ENCODE results near the gene EEA1.

The EEA1 gene

GRCh38 chr12:92933606-92934005 lies 4.5 kb upstream of the EEA1 start:
- DNase-seq, result no peak

GRCh38 chr12:92930421-92930820 lies 1.3 kb upstream of the EEA1 start:
- DNase-seq, result no peak

DNA sequence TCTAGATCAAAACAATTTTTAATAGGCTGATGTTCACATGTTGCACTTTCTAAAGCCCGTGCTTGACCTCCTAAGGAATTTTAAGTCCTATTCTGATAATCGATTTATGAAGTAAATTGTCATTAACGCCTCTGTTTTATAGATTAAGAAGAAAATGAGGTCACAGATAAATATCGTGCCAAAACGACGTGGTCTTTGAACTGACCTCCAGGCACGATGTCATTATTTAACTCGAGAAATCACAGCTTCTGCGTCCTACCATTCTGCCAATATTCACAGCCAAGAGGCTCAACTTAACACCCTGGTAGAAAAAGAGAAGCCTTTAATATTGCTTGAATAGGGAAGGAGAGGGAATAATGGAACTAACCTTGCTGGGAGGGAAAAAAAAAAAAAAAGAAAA lies 888 bp upstream of the EEA1 start:
- DNase-seq, result no peak

GRCh38 chr12:92928421-92928961 lies 604 bp downstream of the EEA1 start:
- peak; percentile 36 for DNase-seq

GRCh38 chr12:92927436-92928281 lies 1.4 kb downstream of the EEA1 start:
- peak; percentile 61 for DNase-seq

GRCh38 chr12:92927055-92927435 lies 2.0 kb downstream of the EEA1 start:
- peak; percentile 87 for DNase-seq

- no peak for DNase-seq
Measured at GRCh38 chr12:92926549-92926948, 2.5 kb downstream of the EEA1 start.

GRCh38 chr12:92921877-92922276 lies 7.2 kb downstream of the EEA1 start:
- DNase-seq, result peak; percentile 56

- DNase-seq, result no peak
Measured at GRCh38 chr12:92915365-92915764, 13.7 kb downstream of the EEA1 start.

DNA sequence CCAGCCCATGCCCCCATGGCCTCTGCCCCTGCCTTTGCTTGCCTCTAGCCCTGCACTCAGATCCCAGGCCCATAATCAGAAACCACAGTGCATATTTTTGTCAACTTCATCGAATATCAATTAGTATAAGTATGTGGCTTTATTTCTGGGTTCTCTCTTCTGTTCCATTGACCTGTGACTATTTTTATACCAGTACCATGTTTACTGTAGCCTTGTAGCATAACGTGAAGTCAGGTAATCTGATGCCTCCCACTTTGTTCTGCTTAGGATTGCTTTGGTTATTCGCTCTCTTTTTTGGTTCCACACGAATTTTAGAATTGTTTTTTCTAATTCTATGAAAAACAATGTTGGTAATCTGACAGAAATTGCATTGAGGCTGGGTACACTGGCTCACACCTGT lies 14.9 kb downstream of the EEA1 start:
- no peak for DNase-seq

- no peak for DNase-seq
Measured at GRCh38 chr12:92912672-92913071, 16.4 kb downstream of the EEA1 start.

- peak; percentile 86 for DNase-seq
Measured at GRCh38 chr12:92912052-92912451, 17.0 kb downstream of the EEA1 start.

GRCh38 chr12:92911339-92911738 lies 17.8 kb downstream of the EEA1 start:
- peak; percentile 22 for DNase-seq

DNA sequence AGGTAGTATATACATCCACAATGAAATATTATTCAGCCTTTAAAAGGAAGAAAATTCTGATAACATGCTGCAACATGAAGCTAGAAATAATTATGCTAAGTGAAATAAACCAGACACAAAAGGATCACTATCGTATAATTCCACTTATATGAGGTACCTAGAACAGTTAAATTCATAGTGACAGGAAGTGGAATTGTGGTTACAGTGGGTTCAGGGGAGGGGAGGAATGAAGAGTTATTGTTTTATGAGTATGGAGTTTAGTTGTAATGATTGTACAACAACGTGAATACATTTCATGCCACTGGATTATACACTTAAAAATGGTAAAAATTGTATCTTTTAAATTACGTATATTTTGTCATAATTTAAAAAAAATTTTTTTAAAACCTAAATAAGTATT lies 21.0 kb downstream of the EEA1 start:
- no peak for DNase-seq

DNA sequence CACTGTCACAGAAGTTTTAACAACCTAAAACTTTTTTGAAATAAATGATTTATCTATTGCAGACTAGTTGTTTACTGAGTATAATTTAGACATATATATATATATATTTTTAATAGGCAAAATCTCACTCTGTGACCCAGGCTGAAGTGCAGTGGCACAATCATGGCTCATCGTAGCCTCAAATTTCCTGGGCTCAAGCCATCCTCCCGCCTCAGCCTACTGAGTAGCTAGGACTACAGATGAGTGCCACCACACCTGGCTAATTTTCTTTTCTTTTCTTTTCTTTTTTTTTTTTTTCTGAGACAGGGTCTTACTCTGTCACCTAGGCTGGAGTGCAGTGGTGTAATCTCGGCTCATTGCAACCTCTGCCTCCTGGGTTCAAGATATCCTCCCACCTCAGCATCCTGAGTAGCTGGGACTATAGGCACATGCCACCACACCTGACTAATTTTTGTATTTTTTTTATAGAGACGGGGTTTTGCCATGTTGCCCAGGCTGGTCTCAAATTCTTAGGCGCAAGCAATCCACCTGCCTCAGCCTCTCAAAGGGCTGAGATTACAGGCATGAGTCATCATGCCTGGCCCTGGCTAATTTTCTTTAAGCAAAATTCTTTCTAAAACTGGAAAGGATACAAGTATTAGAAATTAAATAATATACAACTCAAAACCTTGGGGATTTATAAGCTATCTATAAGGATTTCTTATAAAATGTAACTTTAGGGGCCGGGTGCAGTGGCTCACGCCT lies 23.1 kb downstream of the EEA1 start:
- no peak for DNase-seq

GRCh38 chr12:92905258-92905810 lies 23.8 kb downstream of the EEA1 start:
- DNase-seq, result no peak

DNA sequence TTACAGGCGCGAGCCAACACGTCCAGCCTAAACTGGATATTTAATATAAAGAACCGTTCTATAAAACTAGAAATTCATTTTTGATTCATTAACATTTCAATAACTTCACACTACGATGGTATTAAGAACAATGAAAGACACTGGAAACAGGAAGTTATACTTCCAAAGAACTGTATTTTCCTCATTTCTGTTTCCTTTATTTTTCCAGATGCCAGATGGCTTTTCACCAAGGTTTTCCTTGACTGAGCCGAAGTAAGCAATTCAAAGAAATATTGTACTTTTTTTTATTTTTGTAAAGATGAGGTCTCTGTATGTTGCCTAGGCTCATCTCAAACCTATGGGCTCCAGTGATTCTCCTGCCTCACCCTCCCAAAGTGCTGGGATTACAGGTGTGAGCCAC lies 28.2 kb downstream of the EEA1 start:
- DNase-seq, result no peak

GRCh38 chr12:92899386-92900001 lies 29.6 kb downstream of the EEA1 start:
- peak; percentile 64 for DNase-seq

GRCh38 chr12:92898755-92899154 lies 30.3 kb downstream of the EEA1 start:
- no peak for DNase-seq

DNA sequence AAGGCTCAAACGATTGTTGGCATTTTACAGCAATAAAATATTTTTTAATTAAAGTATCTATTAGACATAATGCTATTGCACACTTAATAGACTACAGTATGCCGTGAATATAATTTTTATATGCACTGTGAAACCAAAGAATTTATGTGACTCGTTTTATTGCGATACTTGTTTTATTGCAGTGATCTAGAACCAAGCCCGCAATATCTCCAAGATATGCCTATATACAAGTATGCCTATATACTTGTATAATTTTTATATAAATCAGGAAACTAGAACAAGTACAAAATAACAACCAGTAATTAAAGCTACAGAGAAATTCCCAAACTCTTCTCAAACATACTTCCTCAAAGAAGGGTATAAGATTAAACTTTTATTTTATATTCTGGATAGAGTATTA lies 31.3 kb downstream of the EEA1 start:
- no peak for DNase-seq

DNA sequence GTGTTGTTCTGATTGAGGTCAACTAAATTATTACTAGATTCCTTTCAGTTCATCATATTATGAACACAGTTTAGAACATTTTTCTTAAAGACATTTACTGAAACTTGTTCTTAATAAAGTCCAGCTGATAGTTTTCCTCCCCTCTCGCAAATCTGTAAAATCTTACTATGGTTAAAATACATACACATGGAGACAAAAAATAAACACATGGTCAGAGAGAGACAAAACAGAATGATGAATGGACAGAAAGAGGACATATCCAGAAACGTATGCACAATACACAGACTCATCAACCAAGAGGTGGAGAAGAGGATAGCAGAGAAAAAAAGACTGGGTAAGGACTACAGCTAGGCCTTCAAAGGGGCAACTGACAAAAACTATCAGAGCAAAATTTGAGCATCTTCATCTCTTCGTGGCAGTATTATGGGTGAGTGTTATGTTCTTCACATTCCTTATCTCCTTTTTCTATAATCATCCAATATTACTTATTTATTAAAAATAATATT lies 38.4 kb downstream of the EEA1 start:
- no peak for DNase-seq

DNA sequence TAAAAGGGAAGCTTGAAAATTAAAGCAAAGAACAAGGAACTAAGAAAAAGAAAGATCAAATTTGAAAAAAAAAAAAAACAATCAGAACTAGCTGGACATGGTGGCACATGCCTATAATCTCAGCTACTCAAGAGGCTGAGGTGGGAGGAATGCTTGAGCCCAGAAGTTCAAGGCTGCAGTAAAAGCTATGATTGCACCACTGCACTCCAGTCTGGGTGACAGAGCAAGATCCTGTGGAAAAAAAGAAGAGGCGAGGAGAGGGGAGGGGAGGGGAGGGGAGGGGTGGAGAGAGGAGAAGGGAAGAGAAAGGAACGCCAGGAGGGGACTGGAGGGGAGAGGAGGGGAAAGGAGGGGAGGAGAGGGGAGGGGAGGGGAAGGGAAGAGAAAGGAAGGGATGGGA lies 43.0 kb downstream of the EEA1 start:
- no peak for DNase-seq

DNA sequence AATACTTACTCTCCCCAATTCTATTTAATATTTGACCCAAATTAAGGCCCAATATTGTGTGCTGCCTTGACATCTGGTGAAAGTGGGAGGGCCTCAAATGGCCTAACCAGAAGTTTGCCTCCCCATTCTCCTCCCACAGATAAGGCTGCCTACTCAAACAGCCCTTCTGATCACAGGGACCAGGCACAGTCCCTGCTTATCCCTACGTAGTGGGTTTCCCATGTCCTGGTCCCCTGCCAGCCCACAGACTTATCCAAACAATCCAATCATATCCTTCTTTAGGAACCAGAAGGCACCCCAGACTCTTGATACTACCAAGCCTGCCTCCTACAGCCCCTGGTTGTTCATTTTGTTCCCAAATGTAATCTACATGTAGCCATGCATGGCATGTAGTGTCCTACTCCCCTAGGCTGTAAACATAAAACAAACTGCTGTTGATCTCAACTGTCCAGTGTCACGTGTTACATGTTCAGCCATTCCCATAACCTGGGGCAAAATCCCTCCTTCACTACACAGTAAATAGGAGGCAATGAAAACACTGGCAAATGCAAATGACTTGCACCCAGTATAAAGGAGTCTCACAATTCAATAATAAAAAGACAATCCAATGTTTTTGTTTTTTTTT lies 49.3 kb downstream of the EEA1 start:
- no peak for DNase-seq
